COLO829 (cell line): ENCODE measurements around the gene TMEM252.

Experiments used
- DNase-seq: peaks from one replicate; pipeline ENCODE4 v3.0.0; 2012; ENCODE audit warnings: low spot score

TMEM252 gene

GRCh38 chr9:68541568-68541967 is 885 bp upstream of the TMEM252 start:
- no peak for DNase-seq

- no peak for DNase-seq
Observed at GRCh38 chr9:68538200-68538599, 2.5 kb downstream of the TMEM252 start.

DNA sequence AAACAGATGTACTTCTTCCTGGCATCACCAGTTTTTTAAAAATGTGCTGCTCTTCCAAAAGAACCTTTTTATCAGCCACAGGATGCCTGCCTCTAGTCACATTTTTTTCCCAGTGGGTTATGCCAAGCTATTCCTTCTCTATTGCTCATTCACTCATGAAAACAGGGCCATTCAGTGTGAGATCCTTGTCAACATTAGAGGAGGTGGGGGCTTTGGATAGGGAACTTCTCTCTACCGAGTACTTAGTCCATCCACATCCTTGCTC is 3.1 kb downstream of the TMEM252 start:
- DNase-seq, result no peak

GRCh38 chr9:68536876-68537615 is 3.6 kb downstream of the TMEM252 start:
- DNase-seq, result no peak

- DNase-seq, result no peak
Observed at GRCh38 chr9:68533678-68534077, 7.0 kb downstream of the TMEM252 start.

GRCh38 chr9:68532131-68532530 is 8.6 kb downstream of the TMEM252 start:
- DNase-seq, result no peak

DNA sequence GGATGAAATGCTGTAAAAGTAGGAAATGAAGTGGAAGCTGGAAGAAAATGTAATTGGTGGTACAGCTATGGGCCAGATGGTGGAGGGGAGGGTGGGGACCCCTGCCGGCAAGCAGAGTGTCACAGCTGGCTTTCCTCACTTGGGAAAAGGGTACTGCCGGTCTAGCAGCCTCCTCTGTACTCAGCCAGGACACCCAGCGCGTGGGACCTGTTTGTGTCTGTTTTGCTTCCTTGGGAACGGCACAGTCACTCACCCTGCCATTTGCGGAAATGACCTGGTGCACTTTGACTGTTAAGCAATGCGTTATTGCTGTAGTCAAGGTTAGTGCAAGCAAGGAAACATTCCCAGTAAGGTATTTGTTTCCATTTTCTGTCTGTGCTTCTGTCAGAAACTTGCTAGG is 10.1 kb downstream of the TMEM252 start:
- no peak for DNase-seq

DNA sequence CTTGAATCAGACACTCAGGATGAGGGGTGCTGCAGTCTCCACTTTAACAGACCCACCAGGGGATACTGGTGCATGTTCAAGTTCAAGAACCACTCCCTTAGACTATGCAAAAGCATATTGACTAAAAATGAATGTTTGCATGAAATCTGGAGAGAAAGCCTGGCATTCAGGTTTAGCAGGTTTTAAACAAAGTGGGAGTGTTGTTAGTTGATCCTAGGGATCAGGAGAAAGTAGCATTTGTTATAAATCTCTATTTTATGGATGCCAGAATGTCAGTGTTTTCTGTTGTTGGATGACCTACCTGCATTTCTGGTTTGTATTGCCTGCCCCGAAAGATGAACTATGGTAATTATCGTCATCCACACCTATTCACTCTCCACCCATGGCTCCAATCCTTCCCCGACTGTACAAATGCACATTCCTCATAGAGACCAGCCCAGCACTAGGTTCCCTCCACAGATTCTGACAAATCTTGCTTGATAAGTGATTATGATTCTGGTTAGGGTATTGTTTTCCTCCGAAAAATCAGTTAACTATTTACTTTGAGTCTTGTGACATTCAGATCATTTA is 17.2 kb downstream of the TMEM252 start:
- no peak for DNase-seq

GRCh38 chr9:68522954-68523353 is 17.7 kb downstream of the TMEM252 start:
- DNase-seq, result no peak

GRCh38 chr9:68522131-68522530 is 18.6 kb downstream of the TMEM252 start:
- DNase-seq, result no peak

DNA sequence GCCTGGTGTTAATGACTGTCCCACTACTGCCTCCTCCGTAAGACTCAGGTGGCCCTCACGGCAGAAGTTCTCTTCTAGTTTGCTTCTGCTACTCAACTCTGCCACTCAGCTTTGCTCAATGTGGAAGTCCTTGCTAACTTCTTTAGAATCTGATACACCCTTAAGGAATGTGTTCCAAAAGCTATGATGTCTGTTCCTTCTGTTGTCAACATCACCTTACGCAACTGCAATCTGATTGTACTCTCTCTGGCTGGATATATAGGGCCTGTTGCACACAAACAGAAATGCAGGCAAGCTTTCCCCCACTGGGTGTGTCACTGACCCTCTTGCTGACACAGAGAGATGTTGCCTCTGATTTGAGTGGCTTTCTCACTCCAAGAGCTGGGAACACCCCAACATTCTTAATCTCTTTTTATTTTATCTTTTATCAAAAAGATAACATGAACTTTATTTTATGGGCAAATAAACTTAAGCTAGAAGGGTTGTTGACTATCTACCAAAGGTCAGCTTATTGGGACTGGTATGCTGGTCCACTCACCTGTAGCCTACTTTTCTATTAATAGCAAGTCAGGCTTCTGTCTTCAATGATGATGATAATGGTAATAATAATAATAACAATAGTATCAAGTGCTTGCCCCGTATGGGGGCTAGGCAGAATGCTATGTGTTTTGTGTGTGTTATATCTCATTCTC is 25.2 kb downstream of the TMEM252 start:
- no peak for DNase-seq

DNA sequence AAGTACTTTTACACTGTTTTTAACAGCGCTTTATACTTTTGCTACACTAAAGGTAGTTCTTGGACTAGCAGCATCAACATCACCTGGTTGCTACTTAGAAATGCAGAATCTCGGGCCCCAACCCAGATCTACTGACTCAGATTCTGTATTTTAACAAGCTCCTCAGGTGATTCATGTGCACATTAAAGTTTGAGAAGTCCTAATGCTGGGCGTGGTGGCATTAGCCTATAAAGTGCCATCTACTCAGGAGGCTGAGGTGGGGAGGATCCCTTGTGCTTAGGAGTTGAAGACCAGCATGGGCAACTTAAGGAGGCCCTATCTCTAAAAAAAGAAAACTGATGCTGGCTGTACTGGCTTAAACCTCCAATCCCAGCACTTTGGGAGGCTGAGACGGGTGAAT is 26.7 kb downstream of the TMEM252 start:
- no peak for DNase-seq

- no peak for DNase-seq
Observed at GRCh38 chr9:68513385-68513784, 27.3 kb downstream of the TMEM252 start.

- no peak for DNase-seq
Observed at GRCh38 chr9:68509689-68510088, 31.0 kb downstream of the TMEM252 start.

DNA sequence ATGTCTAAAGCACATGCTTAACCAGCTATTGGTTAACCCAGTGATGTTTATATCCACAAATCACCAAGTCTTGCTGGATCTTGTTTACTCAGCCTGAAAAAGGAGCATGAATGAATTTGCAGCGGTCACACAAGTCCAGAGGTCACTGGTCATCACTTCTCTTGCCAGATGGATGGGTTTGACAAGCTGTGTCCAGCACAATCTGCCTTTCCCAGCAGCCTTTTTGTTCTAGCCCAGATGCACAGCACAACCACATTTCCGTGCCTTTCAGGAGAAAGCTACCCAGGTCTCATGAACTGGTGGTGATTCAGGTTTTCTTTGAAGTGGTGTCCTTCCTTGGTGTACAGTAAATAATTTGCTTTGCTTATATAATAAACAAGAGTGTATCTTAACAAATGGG is 32.1 kb downstream of the TMEM252 start:
- DNase-seq, result no peak

DNA sequence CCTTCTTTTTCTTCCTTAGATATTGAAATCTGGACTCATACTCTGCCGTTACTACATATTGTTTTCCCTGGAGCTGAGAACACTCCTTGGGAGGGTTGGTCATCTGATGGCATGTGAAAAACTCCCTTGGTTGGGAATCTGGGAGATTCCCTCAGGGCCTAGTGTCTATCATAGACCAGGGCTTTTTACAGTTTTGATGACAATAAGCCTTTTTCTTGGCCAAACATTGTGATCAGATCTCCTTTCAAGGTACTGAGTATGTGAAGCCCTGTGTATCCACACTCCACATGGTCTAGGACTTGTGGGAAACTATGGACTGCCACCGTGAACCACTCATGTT is 32.9 kb downstream of the TMEM252 start:
- no peak for DNase-seq

GRCh38 chr9:68507130-68507805 is 33.4 kb downstream of the TMEM252 start:
- DNase-seq, result peak; percentile 35

- DNase-seq, result no peak
Observed at GRCh38 chr9:68506551-68506950, 34.1 kb downstream of the TMEM252 start.

GRCh38 chr9:68505681-68506409 is 34.8 kb downstream of the TMEM252 start:
- DNase-seq, result no peak

- DNase-seq, result no peak
Observed at GRCh38 chr9:68502279-68502678, 38.4 kb downstream of the TMEM252 start.

GRCh38 chr9:68500457-68501381 is 40.0 kb downstream of the TMEM252 start:
- peak; percentile 68 for DNase-seq
